Activated CD4-positive, alpha-beta memory T cell treated with anti-CD3 and anti-CD28 coated beads for 36 hours (primary cell): ENCODE results near the gene SNTG2. TPM values are rescaled to one million over a fixed set of nuclear protein-coding genes. Genes with fewer than 3 reads are reported as not detected.
A peak's percentile ranks its signal among the peaks of the same experiment; 100 is the strongest.
"Not testable (repeated sequence)": the region's sequence is repeated elsewhere in the genome, so short reads cannot be mapped to it uniquely, and the experiment has no call there.

ENCODE experiments used
- CTCF ChIA-PET: fragments of 350-600 bp; sonication (Branson Sonifier 250); formaldehyde crosslinking; loops from one replicate; lab custom pipeline; 2021; ENCODE audit warnings: antibody characterized with exemption, inconsistent platforms; lab: Charles Lee
- POLR2A ChIA-PET: fragments of 350-600 bp; sonication (Branson Sonifier 250); formaldehyde crosslinking; loops from one replicate; lab custom pipeline; 2021; ENCODE audit warnings: antibody characterized with exemption; lab: Charles Lee
- DNase-seq: peaks from one replicate; pipeline ENCODE4 v3.0.0-alpha.2; 2020
- H3K27ac Mint-ChIP-seq: one replicate; pipeline ENCODE4 v1.8.0; 2021; ENCODE audit warnings: mixed read lengths
- H3K27me3 Mint-ChIP-seq: one replicate; pipeline ENCODE4 v1.8.0; 2021; ENCODE audit warnings: mixed read lengths
- H3K36me3 Mint-ChIP-seq: one replicate; pipeline ENCODE4 v1.8.0; 2021; ENCODE audit warnings: mixed read lengths
- H3K4me1 Mint-ChIP-seq: one replicate; pipeline ENCODE4 v1.8.0; 2021; ENCODE audit warnings: low read depth, mixed read lengths
- H3K4me3 Mint-ChIP-seq: one replicate; pipeline ENCODE4 v1.8.0; 2021; ENCODE audit warnings: mild to moderate bottlenecking, mixed read lengths
- H3K9me3 Mint-ChIP-seq: one replicate; pipeline ENCODE4 v1.8.0; 2021; ENCODE audit warnings: mixed read lengths
- intact Hi-C: fragments of 100-400 bp; cut with micrococcal nuclease; formaldehyde crosslinking; loops from one replicate; pipeline ENCODE4 v1.15.1; 2023
- total RNA-seq, 2 experiments: library from RNA; stranded (reverse); gene quantifications; one replicate each; pipeline ENCODE4 v1.2.3, GENCODE V29; 2021

The SNTG2 gene
- total RNA-seq, 2 experiments from 2014 or later: 0.67 to 0.94 TPM

DNA sequence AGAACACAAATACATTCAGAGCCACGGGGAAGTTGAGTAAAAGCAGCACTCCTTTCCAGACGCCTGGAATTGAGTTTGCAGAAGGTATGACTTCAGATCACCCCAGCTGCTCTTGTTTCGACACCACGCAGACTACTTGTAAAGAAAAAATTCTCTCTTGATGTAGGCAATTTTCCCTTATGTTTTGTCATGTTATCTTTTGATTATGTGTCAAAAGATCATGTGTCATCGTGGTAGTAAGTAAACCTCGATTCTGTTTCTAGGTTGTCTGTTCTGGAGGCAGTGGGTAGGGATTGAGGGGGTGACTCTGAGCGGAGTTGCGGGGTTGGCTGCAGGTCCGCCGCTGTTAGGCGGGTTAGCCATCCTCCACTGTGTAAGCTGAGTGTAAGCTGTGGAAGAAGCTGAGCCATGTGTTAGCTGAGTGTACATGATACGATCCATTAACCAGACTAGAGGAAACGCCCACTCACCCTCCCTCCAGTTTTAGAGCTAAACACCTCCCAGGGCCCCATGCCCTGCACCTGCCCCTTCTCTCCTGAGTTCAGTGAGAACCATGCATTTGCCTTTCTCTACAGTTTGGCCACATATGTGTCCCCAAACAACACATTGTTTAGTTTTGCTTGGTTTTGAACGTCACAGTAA, 181.8 kb downstream of the SNTG2 start:
- intact Hi-C loops: loop anchor here (10.0 kb wide), 2 partner anchors 88 to 418 kb away; no protein-coding TSS in a partner anchor
- Mint-ChIP-seq H3K27me3 (peaks cover 14% of the 10 kb centered on the region), H3K9me3 (no peaks in the 10 kb centered on the region), H3K4me3 (no peak overlapping the region), H3K36me3 (no peaks in the 10 kb centered on the region), H3K4me1 (peaks cover 25% of the 10 kb centered on the region), H3K27ac (no peak overlapping the region)
- DNase-seq: peak; percentile 47
- ChIA-PET CTCF (interaction anchor here (2.0 kb wide), 1 partner anchor 8 kb away, joined by 5 read pairs; no protein-coding TSS in a partner anchor), POLR2A (no interaction called here)

DNA sequence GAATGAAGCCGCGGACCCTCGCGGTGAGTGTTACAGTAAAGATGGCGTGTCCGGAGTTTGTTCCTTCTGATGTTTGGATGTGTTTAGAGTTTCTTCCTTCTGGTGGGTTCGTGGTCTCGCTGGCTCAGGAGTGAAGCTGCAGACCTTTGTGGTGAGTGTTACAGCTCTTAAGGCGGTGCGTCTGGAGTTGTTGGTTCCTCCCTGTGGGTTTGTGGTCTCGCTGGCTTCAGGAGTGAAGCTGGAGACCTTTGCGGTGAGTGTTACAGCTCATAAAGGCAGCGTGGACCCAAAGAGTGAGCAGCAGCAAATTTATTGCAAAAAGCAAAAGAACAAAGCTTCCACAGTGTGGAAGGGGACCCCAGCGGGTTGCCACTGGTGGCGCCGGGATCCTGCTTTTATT, 183.2 kb downstream of the SNTG2 start:
- Mint-ChIP-seq H3K4me3 (peak overlapping the region; percentile 14), H3K4me1 (peaks cover 25% of the 10 kb centered on the region), H3K27me3 (peaks cover 14% of the 10 kb centered on the region)
- H3K36me3 Mint-ChIP-seq, POLR2A ChIA-PET, CTCF ChIA-PET, H3K9me3 Mint-ChIP-seq, H3K27ac Mint-ChIP-seq: not testable (repeated sequence)
- intact Hi-C loops: loop anchor here (10.0 kb wide), 2 partner anchors 89 to 419 kb away; no protein-coding TSS in a partner anchor
- DNase-seq: peak; percentile 21

DNA sequence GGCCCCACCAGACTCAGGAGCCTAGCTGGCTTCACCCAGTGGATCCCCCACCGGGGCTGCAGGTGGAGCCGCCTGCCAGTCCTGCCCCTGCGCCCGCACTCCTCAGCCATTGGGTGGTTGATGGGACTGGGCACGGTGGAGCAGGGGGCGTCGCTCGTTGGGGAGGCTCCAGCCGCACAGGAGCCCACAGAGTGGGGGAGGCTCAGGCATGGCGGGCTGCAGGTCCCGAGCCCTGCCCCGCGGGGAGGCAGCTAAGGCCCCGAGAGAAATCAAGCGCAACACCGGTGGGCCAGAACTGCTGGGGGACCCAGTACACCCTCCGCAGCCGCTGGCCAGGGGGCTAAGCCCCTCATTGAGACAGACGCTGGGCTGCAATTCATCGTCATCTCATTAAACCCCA, 184.0 kb downstream of the SNTG2 start:
- Mint-ChIP-seq H3K27ac (no peak overlapping the region), H3K9me3 (no peaks in the 10 kb centered on the region), H3K4me3 (no peak overlapping the region), H3K36me3 (no peaks in the 10 kb centered on the region), H3K27me3 (peaks cover 14% of the 10 kb centered on the region), H3K4me1 (peaks cover 25% of the 10 kb centered on the region)
- CTCF ChIA-PET: no interaction called here
- POLR2A ChIA-PET: no interaction called here
- intact Hi-C loops: loop anchor here (10.0 kb wide), 2 partner anchors 90 to 420 kb away; no protein-coding TSS in a partner anchor
- no peak for DNase-seq

DNA sequence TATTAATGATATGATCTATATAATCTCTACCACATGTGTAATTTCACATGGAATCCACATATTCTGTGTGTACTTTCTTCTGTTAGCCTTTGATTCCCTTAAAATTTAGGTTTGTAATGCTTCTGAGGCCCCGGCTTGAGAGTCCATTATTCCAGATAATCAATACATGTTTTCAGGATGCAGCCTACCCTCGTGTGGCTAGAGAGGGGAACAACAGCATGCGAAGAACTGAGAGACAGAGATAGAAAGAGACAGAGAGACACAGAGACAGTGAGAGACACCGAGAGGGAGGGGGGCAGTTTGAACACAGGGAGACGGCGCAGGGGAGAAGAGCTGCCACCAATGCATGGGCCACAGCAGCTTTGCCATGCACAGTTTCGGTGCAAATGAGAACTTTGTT, 185.4 kb downstream of the SNTG2 start:
- intact Hi-C loops: loop anchor here (2.0 to 10.0 kb wide), 4 partner anchors 91 to 421 kb away; no protein-coding TSS in a partner anchor
- no peaks in the 10 kb centered on the region for H3K9me3 Mint-ChIP-seq
- CTCF ChIA-PET: no interaction called here

DNA sequence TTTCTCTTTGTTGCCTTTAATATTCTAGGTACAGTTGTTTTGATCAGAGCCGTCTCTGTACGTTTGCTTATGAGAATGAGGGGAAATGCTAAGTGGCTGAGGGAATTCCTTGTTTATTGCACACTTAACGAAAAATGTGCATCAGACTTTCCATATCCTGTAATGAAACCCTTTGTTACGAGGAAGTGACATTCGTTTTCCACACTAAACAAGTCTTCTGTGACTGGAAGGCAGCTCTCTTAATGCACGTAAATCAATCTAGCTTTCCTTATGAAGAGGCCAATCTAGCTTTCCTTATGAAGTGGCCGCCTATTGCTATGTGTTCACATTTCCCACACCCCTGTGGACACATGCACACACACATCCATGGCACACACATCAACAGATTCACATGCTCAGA, 186.2 kb downstream of the SNTG2 start:
- ChIA-PET CTCF (no interaction called here), POLR2A (no interaction called here)
- Mint-ChIP-seq H3K9me3 (no peaks in the 10 kb centered on the region), H3K27me3 (peaks cover 12% of the 10 kb centered on the region), H3K36me3 (no peaks in the 10 kb centered on the region), H3K27ac (no peak overlapping the region), H3K4me1 (peaks cover 28% of the 10 kb centered on the region), H3K4me3 (no peak overlapping the region)
- no peak for DNase-seq
- intact Hi-C loops: loop anchor here (2.0 to 10.0 kb wide), 4 partner anchors 92 to 422 kb away; no protein-coding TSS in a partner anchor

More for the DNA sequence above, 185.4 kb downstream of the SNTG2 start:
- Mint-ChIP-seq H3K36me3 (no peaks in the 10 kb centered on the region), H3K4me3 (no peak overlapping the region), H3K27ac (no peak overlapping the region), H3K4me1 (peaks cover 28% of the 10 kb centered on the region), H3K27me3 (peaks cover 14% of the 10 kb centered on the region)
- POLR2A ChIA-PET: no interaction called here
- DNase-seq: no peak

DNA sequence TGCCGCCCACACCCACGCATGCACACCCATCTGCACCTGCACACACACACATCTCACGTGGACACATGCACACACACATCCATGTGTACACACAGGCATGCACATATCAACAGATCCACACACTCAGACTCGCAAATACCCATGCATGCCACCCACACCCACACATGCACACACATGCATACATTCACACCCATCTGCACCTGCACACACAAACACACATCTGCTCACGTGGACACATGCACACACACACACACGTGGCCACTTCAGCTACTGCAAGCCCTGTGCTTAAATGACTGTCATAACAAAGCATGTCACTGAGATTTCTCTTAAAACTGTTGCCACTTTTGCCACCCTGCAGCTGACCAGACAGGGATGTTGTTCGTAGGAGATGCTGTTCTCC, 186.6 kb downstream of the SNTG2 start:
- ChIA-PET POLR2A (no interaction called here), CTCF (no interaction called here)
- H3K9me3 Mint-ChIP-seq: no peaks in the 10 kb centered on the region
- H3K4me1 Mint-ChIP-seq: peaks cover 28% of the 10 kb centered on the region
- intact Hi-C loops: loop anchor here (2.0 to 10.0 kb wide), 4 partner anchors 92 to 422 kb away; no protein-coding TSS in a partner anchor
- no peak overlapping the region for H3K27ac Mint-ChIP-seq
- H3K4me3 Mint-ChIP-seq: no peak overlapping the region
- no peak for DNase-seq
- peaks cover 12% of the 10 kb centered on the region for H3K27me3 Mint-ChIP-seq
- H3K36me3 Mint-ChIP-seq: no peaks in the 10 kb centered on the region

DNA sequence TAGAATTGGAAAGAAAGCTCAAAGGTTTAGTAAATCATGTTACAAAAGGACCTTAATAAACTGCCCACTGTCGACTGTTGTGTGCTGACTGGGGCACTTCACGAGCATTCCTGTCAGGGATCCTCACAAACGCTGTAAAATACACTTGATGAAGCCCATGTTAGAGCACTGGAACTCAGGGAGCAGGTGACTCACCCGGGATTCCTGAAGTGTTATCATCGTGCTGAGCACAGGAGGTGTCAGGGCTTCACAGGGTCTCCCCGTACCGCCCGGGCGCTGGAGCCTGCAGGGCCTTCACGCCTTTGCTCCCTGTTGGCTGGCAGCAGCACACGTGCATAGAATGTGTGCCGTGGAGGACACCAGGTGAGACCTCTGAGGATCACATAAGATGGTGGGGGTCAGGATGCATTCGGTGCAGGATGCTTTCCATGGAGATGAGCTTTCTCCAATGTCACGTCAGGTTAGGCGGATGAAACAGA, 187.3 kb downstream of the SNTG2 start:
- intact Hi-C loops: loop anchor here (2.0 to 10.0 kb wide), 4 partner anchors 93 to 423 kb away; no protein-coding TSS in a partner anchor

DNA sequence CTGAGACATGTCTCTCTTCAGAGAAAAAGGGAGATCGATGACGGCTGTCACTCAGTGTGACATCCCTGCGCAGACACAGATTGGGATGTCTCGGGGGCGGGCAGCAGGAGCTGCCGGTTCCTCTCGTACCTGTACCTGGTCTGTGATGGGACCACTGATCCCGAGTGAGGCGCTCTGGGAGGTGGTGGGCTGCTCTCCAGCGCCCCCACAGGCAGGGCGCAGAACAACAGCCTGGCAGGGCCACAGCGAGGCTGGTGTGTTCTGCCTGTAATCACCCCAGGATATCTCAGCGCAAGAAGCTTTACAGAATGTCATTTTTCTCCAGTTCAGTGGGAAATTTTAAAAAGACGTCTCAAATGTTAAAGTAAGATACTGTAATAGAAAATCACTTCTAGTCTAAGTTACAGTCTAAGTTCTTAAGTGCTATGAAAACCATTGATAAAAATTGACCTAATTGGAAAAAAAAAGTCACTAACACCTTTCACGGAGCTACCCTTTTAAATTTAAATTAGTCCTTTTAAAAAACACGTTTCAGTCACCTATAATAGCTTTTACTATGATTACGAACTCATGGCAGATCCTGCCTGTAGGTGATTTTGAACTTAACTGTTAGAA, 189.8 kb downstream of the SNTG2 start:
- Mint-ChIP-seq H3K4me1 (peaks cover 15% of the 10 kb centered on the region), H3K27me3 (peaks cover 8% of the 10 kb centered on the region), H3K9me3 (no peaks in the 10 kb centered on the region), H3K36me3 (no peaks in the 10 kb centered on the region), H3K27ac (no peak overlapping the region), H3K4me3 (no peak overlapping the region)
- POLR2A ChIA-PET: no interaction called here
- DNase-seq: peak; percentile 62
- CTCF ChIA-PET: interaction anchor here (0.6 to 1.8 kb wide), 12 partner anchors 8 to 559 kb away, joined by 3 to 6 read pairs (median 3); no protein-coding TSS in a partner anchor
- intact Hi-C loops: no loop called here

More for the DNA sequence above, 187.3 kb downstream of the SNTG2 start:
- Mint-ChIP-seq H3K4me3 (no peak overlapping the region), H3K9me3 (no peaks in the 10 kb centered on the region), H3K4me1 (peaks cover 22% of the 10 kb centered on the region), H3K36me3 (no peaks in the 10 kb centered on the region), H3K27ac (no peak overlapping the region), H3K27me3 (peaks cover 9% of the 10 kb centered on the region)
- POLR2A ChIA-PET: no interaction called here
- DNase-seq: no peak
- CTCF ChIA-PET: no interaction called here

DNA sequence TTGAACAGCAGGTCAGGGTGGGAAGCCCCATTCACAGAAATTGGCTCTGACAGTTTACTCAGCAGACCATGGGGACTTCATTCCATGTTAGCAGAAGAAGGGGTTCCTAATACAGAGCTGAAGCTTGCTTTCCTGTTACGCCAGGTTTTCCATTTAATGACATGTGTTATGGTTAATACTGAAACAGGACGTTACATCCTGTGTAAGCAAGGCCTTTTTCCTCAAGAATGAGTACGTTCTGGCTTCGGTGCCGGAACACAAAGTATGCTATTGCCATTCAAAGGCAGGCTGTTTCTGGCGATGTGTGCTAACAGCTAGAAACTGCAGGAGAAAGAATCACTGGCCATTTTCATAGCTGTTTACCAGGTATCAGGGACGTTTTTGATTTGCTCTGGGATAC, 190.4 kb downstream of the SNTG2 start:
- H3K4me3 Mint-ChIP-seq: no peak overlapping the region
- peaks cover 14% of the 10 kb centered on the region for H3K4me1 Mint-ChIP-seq
- DNase-seq: no peak
- intact Hi-C loops: no loop called here
- H3K9me3 Mint-ChIP-seq: no peaks in the 10 kb centered on the region
- H3K27me3 Mint-ChIP-seq: peaks cover 8% of the 10 kb centered on the region
- no peak overlapping the region for H3K27ac Mint-ChIP-seq
- ChIA-PET CTCF (interaction anchor here (0.6 to 1.8 kb wide), 9 partner anchors 10 to 559 kb away, joined by 3 to 6 read pairs (median 3); no protein-coding TSS in a partner anchor), POLR2A (no interaction called here)
- H3K36me3 Mint-ChIP-seq: no peaks in the 10 kb centered on the region

DNA sequence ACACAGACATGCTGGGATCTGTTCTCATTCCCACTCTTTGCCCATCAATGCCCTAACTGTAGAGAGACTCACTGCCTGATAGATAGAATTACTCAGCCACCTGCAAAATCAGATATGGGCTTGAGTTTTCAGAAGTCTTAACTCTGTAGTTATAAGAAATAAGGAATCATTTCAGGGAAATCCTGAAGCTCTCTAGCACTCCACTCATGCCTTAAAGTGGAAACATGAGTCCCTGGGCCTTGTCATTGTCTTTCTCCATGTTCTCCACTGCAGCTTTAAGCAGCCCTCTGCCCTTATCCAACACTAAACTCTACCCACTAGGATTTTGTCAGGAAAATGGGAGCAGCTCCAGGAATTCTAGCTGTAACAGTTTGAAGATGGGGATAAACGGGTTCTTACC, 192.5 kb downstream of the SNTG2 start:
- peaks cover 3% of the 10 kb centered on the region for H3K4me1 Mint-ChIP-seq
- POLR2A ChIA-PET: no interaction called here
- H3K4me3 Mint-ChIP-seq: no peak overlapping the region
- H3K36me3 Mint-ChIP-seq: no peaks in the 10 kb centered on the region
- intact Hi-C loops: no loop called here
- no peak for DNase-seq
- H3K27ac Mint-ChIP-seq: no peak overlapping the region
- H3K27me3 Mint-ChIP-seq: peaks cover 4% of the 10 kb centered on the region
- CTCF ChIA-PET: interaction anchor here (0.7 kb wide), 1 partner anchor 158 kb away, joined by 3 read pairs; no protein-coding TSS in a partner anchor
- H3K9me3 Mint-ChIP-seq: no peaks in the 10 kb centered on the region

DNA sequence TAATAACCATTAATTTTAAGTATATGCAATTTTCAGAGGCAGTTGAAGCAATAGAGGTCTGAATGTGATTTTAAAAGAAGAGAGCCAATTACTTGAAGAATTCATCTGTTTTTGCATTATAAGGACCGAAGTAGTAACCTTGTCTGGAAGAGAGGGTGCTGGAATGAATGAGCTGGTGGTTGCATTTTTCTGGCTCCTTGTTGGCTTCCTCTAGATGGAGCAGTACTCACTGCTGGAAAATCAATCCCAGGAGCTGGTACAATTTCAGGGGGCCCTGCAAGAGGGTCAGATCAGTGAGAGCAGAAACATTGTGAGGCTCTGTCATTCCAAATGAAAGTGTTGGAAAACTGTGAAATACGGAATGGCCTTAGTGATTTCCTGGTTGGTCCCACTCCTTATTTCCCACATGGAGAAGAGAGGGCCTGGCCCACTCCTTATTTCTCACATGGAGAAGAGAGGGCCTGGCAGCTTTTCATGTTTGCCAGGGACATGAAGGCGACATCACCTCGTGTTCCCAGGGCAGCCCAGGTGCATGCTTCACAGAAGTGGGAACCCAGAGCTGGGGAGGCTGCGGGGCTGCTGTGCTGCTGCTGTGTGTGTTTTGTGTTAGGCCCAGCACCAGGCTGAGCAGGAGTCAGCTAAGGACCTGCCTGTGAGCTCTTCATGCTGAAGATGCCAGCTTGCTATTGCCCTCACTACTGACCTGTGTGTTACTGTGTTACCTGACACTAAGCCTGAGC, 197.4 kb downstream of the SNTG2 start:
- DNase-seq: no peak
- no peaks in the 10 kb centered on the region for H3K36me3 Mint-ChIP-seq
- peaks cover 2% of the 10 kb centered on the region for H3K27me3 Mint-ChIP-seq
- no peak overlapping the region for H3K4me3 Mint-ChIP-seq
- no peak overlapping the region for H3K27ac Mint-ChIP-seq
- CTCF ChIA-PET: interaction anchor here (0.7 kb wide), 1 partner anchor 8 kb away, joined by 3 read pairs; no protein-coding TSS in a partner anchor
- no peaks in the 10 kb centered on the region for H3K9me3 Mint-ChIP-seq
- intact Hi-C loops: no loop called here
- no peaks in the 10 kb centered on the region for H3K4me1 Mint-ChIP-seq
- POLR2A ChIA-PET: no interaction called here
